ENCODE data around the gene ALDH3B2.
"Not testable (repeated sequence)": the region's sequence is repeated elsewhere in the genome, so short reads cannot be mapped to it uniquely, and the experiment has no call there.

Gene ALDH3B2

DNA sequence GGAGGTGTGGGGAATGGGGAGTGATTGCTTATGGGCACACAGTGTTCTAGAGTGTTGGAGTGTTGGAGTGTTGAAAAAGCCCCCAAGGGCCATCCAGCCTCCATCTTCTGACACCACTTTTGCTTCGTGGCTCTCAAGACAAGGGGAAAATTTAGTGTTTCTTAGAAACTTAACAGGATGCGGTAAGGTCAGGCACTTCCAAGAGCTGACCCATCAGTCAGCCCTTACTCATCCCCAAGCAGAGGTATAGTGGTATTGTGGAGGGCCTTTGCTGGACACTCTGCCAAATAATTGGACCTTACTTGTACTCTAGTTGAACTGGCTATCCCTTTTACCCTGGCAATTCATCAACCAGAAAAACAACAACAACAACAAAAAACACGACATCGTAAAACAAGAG, 14.8 kb upstream of the ALDH3B2 start:
- H3K4me1 ChIP-seq (ENCODE audit: control insufficient read depth, insufficient read depth, low read depth, low read length) = no peaks in the 10 kb centered on the region
- H3K4me2 ChIP-seq (ENCODE audit: low read length, poor library complexity, severe bottlenecking) = no peak overlapping the region
- H2AFZ ChIP-seq (ENCODE audit: low read depth, low read length) = no peak overlapping the region
- H4K8ac ChIP-seq (ENCODE audit: low read length) = no peak overlapping the region
- H3K9ac ChIP-seq (ENCODE audit: low read length) = no peak overlapping the region
- H2BK15ac ChIP-seq (ENCODE audit: low read depth, poor library complexity, severe bottlenecking) = no peak overlapping the region
- H3K14ac ChIP-seq (ENCODE audit: low read length in 2 of 2) = no peak overlapping the region
- H3K18ac ChIP-seq (ENCODE audit: low read depth in 1 of 2, low read length in 2 of 2) = no peak overlapping the region
- no peak overlapping the region for H3K27ac ChIP-seq (ENCODE audit: low read length, poor library complexity, severe bottlenecking)
- H3K4me3 ChIP-seq (ENCODE audit: insufficient read depth in 1 of 2, low read depth in 1 of 2, low read length in 2 of 2) = no peak overlapping the region
- no peak overlapping the region for H3K23ac ChIP-seq (ENCODE audit: low read length in 2 of 2)
- no peak overlapping the region for H2AK5ac ChIP-seq (ENCODE audit: low read length, severe bottlenecking)
- no peak overlapping the region for H2BK5ac ChIP-seq (ENCODE audit: low read depth, low read length, poor library complexity, severe bottlenecking)
- H2BK120ac ChIP-seq (ENCODE audit: low read depth, low read length) = no peak overlapping the region
- no peaks in the 10 kb centered on the region for H3K36me3 ChIP-seq (ENCODE audit: control insufficient read depth in 1 of 2, insufficient read depth in 2 of 2, low read depth in 1 of 2, low read length in 2 of 2)
- peaks cover 10 to 36% of the 10 kb centered on the region in 2 experiments for H3K27me3 ChIP-seq (ENCODE audit: control insufficient read depth in 1 of 2, insufficient read depth in 1 of 2, low read length in 2 of 2)
- H2BK12ac ChIP-seq (ENCODE audit: low read length in 2 of 2) = no peak overlapping the region
- no peak overlapping the region for H4K91ac ChIP-seq (ENCODE audit: low read length)
- 81% methylated on average over 4 of the region's 4 CpGs for WGBS
- H3K79me1 ChIP-seq (replicated peaks; ENCODE audit: low read length, poor library complexity, severe bottlenecking) = no peaks in the 10 kb centered on the region
- no peak overlapping the region for H3K4ac ChIP-seq (ENCODE audit: low read depth in 1 of 2, low read length in 2 of 2)
- DNase-seq = no peak
- H3K9me3 ChIP-seq (ENCODE audit: control insufficient read depth, low read length) = no peaks in the 10 kb centered on the region

DNA sequence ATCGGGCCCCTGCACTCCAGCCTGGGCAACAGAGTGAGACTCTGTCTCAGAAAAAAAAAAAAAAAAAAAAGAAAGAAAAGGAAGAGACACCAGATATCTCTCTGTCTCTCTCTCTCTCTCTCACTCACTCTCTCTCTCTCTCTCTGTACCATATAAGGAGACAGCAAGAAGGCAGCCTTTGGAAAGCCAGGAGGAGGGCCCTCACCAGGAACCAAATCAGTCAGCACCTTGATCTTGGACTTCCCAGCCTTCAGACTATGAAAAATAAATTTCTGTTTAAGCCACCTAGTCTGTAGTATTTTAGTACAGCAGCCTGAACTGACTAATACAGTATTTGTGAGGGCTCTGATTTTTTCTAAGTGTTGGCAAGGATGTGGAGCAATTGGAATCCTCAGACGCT, 13.6 kb upstream of the ALDH3B2 start:
- Histone ChIP-seq H3K4me3 (ENCODE audit: insufficient read depth in 1 of 2, low read depth in 1 of 2, low read length in 2 of 2) (no peak overlapping the region), H3K4me2 (ENCODE audit: low read length, poor library complexity, severe bottlenecking) (no peak overlapping the region), H2BK12ac (ENCODE audit: low read length in 2 of 2) (no peak overlapping the region), H2AFZ (ENCODE audit: low read depth, low read length) (no peak overlapping the region), H3K4ac (ENCODE audit: low read depth in 1 of 2, low read length in 2 of 2) (no peak overlapping the region), H3K79me1 (replicated peaks; ENCODE audit: low read length, poor library complexity, severe bottlenecking) (no peaks in the 10 kb centered on the region), H2BK15ac (ENCODE audit: low read depth, poor library complexity, severe bottlenecking) (no peak overlapping the region), H2BK5ac (ENCODE audit: low read depth, low read length, poor library complexity, severe bottlenecking) (no peak overlapping the region), H3K27ac (ENCODE audit: low read length, poor library complexity, severe bottlenecking) (no peak overlapping the region), H3K36me3 (ENCODE audit: control insufficient read depth in 1 of 2, insufficient read depth in 2 of 2, low read depth in 1 of 2, low read length in 2 of 2) (no peaks in the 10 kb centered on the region), H3K4me1 (ENCODE audit: control insufficient read depth, insufficient read depth, low read depth, low read length) (no peaks in the 10 kb centered on the region), H2BK120ac (ENCODE audit: low read depth, low read length) (no peak overlapping the region), H3K9me3 (ENCODE audit: control insufficient read depth, low read length) (no peaks in the 10 kb centered on the region), H3K23ac (ENCODE audit: low read length in 2 of 2) (no peak overlapping the region), H4K8ac (ENCODE audit: low read length) (no peak overlapping the region), H2AK5ac (ENCODE audit: low read length, severe bottlenecking) (no peak overlapping the region), H3K14ac (ENCODE audit: low read length in 2 of 2) (no peak overlapping the region), H3K27me3 (ENCODE audit: control insufficient read depth in 1 of 2, insufficient read depth in 1 of 2, low read length in 2 of 2) (peaks cover 18 to 36% of the 10 kb centered on the region in 2 experiments), H3K9ac (ENCODE audit: low read length) (no peak overlapping the region), H3K18ac (ENCODE audit: low read depth in 1 of 2, low read length in 2 of 2) (no peak overlapping the region), H4K91ac (ENCODE audit: low read length) (no peak overlapping the region)
- DNase-seq = no peak
- 82% methylated on average over 2 of the region's 2 CpGs for WGBS

- H3K4me1 ChIP-seq (ENCODE audit: control insufficient read depth, insufficient read depth, low read depth, low read length); H2BK5ac ChIP-seq (ENCODE audit: low read depth, low read length, poor library complexity, severe bottlenecking); H2BK120ac ChIP-seq (ENCODE audit: low read depth, low read length); H3K4me3 ChIP-seq (ENCODE audit: insufficient read depth in 1 of 2, low read depth in 1 of 2, low read length in 2 of 2); H3K27ac ChIP-seq (ENCODE audit: low read length, poor library complexity, severe bottlenecking); H2AK5ac ChIP-seq (ENCODE audit: low read length, severe bottlenecking); H2AFZ ChIP-seq (ENCODE audit: low read depth, low read length); H3K14ac ChIP-seq (ENCODE audit: low read length in 2 of 2); H4K8ac ChIP-seq (ENCODE audit: low read length); H3K9ac ChIP-seq (ENCODE audit: low read length); H3K4me2 ChIP-seq (ENCODE audit: low read length, poor library complexity, severe bottlenecking); H3K23ac ChIP-seq (ENCODE audit: low read length in 2 of 2); H3K36me3 ChIP-seq (ENCODE audit: control insufficient read depth in 1 of 2, insufficient read depth in 2 of 2, low read depth in 1 of 2, low read length in 2 of 2); H3K18ac ChIP-seq (ENCODE audit: low read depth in 1 of 2, low read length in 2 of 2); DNase-seq; H3K79me1 ChIP-seq (replicated peaks; ENCODE audit: low read length, poor library complexity, severe bottlenecking); H4K91ac ChIP-seq (ENCODE audit: low read length); H2BK15ac ChIP-seq (ENCODE audit: low read depth, poor library complexity, severe bottlenecking); H2BK12ac ChIP-seq (ENCODE audit: low read length in 2 of 2); H3K9me3 ChIP-seq (ENCODE audit: control insufficient read depth, low read length); H3K4ac ChIP-seq (ENCODE audit: low read depth in 1 of 2, low read length in 2 of 2): not testable (repeated sequence)
- H3K27me3 ChIP-seq (ENCODE audit: control insufficient read depth in 1 of 2, insufficient read depth in 1 of 2, low read length in 2 of 2) = peaks cover 18 to 30% of the 10 kb centered on the region in 2 experiments
- 79% methylated on average over 7 of the region's 8 CpGs for WGBS
These were observed 11.4 kb upstream of the ALDH3B2 start for GRCh38 chr11:67685641-67686332.

DNA sequence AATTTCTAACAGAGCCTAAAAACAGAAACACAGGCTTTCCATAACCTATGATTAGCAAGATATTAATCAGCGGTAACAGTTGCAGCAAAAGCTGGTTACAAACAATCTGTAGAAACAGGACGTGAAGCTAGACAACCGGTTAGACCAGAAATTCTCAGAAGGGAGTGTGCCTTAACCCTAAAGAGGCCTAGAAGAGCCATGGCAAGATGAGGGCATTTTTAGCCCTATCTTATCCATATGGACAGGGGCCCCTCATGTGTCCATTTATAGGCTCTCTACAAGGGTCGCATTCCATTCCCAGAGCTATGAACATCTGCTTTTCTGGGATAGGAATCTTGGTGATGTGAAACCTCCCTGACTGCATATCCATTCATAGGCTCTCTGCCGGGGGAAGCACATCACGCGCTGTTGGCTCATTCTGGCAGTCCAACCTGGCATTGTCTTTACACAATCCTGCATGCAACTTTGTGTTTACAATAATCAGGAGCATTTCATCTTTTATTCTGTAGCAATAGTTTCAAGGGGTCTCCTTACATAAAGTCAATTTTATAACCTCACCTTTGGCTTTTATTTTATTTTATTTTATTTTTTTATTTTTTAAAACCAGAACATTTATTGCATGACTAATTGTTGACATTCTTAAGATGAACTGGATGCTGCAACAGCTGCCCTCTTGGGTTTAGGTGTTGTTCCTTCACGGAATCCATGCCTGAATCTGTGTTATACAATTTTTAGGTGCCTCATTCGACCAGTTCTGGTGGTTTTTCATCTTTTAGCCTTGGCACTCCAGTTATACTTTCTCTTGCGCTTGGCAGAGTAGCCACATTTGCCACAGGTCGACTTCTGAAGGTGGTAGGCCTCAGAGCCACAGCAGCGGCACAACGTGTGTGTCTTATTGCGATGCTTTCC, 8.0 kb upstream of the ALDH3B2 start:
- not testable (repeated sequence) for H2AK5ac ChIP-seq (ENCODE audit: low read length, severe bottlenecking); H3K14ac ChIP-seq (ENCODE audit: low read length in 2 of 2); H2BK120ac ChIP-seq (ENCODE audit: low read depth, low read length); H3K4me1 ChIP-seq (ENCODE audit: control insufficient read depth, insufficient read depth, low read depth, low read length); H3K4me2 ChIP-seq (ENCODE audit: low read length, poor library complexity, severe bottlenecking); H3K36me3 ChIP-seq (ENCODE audit: control insufficient read depth in 1 of 2, insufficient read depth in 2 of 2, low read depth in 1 of 2, low read length in 2 of 2); H3K18ac ChIP-seq (ENCODE audit: low read depth in 1 of 2, low read length in 2 of 2); H3K9me3 ChIP-seq (ENCODE audit: control insufficient read depth, low read length); H3K4ac ChIP-seq (ENCODE audit: low read depth in 1 of 2, low read length in 2 of 2); H4K91ac ChIP-seq (ENCODE audit: low read length); H3K27ac ChIP-seq (ENCODE audit: low read length, poor library complexity, severe bottlenecking); H3K79me1 ChIP-seq (replicated peaks; ENCODE audit: low read length, poor library complexity, severe bottlenecking); H2BK15ac ChIP-seq (ENCODE audit: low read depth, poor library complexity, severe bottlenecking); H4K8ac ChIP-seq (ENCODE audit: low read length); H2BK5ac ChIP-seq (ENCODE audit: low read depth, low read length, poor library complexity, severe bottlenecking); H2BK12ac ChIP-seq (ENCODE audit: low read length in 2 of 2); H3K23ac ChIP-seq (ENCODE audit: low read length in 2 of 2); H3K4me3 ChIP-seq (ENCODE audit: insufficient read depth in 1 of 2, low read depth in 1 of 2, low read length in 2 of 2); DNase-seq; H2AFZ ChIP-seq (ENCODE audit: low read depth, low read length)
- peaks cover 12 to 13% of the 10 kb centered on the region in 2 experiments for H3K27me3 ChIP-seq (ENCODE audit: control insufficient read depth in 1 of 2, insufficient read depth in 1 of 2, low read length in 2 of 2)
- H3K9ac ChIP-seq (ENCODE audit: low read length) = peak overlapping the region; percentile 43
- WGBS = 76% methylated on average over 11 of the region's 14 CpGs
